Ammon's horn (tissue), 1 donor: ENCODE data around the gene NR4A1.

Experiments used
- DNase-seq: peaks from one replicate; pipeline ENCODE4 v3.0.0-alpha.2; 2016; ENCODE audit warnings: low spot score

The NR4A1 gene

DNA sequence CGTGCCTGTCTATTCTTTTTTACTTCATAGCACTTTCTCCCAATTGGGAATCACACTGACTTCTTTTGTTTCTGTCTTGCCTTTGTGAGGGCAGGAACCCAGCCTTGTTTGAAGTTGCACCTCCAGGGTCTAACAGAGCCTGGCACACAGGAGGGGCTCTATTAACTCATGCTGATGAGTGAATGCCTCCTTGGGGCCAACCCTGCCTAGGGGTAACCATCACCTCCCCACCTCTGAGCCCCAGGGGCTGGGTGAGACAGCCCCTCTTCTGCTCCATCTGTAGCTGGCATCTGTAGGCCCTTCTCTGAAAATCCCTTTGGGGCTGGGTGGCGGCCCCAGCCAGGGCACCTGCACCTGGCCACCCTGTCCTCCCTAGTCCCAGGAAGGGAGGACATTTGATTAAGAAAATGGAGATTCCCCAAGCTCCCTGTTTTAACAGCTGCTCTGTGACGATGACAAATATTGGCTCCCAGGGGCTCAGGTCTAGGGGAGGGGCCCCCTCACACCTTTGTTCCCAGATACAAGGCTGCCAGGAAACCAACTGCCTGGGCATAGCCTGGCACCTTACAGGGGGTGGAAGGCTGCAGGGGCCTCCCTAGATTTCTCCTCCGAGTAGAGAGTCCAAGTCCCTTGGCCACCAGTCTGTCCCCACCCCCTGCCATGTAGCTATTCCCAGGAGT lies 32.7 kb upstream of the NR4A1 start:
- DNase-seq: no peak

DNA sequence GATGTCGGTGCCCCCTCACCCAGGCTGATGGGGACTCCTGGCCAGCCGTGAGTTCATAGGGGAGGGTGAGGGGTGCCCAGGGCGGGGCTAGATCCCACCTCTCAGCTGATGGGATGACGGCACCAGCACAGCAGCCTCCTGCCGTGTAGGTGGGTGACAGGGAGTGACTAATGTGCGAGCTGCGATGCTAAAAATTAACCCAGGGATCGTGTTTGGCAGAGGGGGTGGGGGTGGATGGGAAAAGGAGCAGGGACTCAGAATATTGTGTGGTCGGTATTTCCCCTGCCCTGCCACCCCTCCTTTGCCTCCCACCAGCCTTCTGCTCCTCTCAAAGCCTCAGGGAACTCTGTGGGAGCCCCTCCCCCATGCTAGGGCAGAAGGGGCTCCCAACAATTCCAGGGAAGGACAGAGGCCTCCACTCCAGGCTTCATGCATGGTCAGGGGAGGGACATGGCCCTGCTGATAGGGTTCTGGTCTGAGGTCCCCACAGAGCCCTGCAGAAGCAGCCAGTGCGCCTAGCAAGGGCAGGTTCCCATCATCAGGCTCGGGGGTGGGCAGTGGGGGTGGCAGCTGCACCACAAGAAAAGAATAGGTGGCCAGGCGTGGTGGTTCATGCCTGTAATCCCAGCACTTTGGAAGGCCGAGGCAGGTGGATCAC lies 32.0 kb upstream of the NR4A1 start:
- peak; percentile 55 for DNase-seq

DNA sequence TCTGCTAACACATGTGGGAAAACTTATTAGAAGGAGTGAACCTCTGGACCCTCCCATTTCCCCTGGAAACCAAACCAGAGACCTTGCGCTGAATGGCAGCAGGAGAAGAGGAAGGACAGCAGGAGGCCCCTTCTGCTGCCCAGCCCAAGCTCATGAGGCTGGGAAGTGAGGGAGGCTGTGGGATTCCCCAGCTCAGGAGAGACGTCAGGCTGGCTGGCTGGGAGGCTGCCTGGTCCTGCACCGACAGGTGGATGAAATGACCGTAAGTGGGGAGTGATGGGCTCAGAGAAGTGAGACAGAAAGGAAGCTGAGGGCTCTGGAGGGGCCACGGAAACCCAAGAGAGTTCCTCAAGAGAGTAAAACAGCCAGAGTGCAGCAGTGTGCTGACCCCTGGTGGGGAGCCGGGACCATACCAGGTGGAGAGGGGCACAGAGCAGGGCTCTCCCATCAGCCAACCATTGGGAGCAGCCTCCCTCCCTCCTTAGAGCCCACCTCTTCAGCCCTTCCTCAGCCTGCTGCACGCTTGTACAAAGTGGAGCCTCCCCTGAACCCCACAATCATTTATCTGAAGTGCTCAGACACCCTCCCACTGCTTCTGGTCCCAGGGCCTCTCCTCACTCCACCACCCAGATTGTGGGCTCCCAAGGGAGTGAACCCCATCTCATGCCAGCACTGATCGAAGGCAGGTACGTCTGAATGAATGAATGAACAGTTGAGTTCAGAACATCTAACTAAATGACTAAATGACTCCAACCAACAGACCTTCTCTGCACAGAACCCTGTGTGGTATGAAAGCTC lies 30.5 kb upstream of the NR4A1 start:
- peak; percentile 67 for DNase-seq

DNA sequence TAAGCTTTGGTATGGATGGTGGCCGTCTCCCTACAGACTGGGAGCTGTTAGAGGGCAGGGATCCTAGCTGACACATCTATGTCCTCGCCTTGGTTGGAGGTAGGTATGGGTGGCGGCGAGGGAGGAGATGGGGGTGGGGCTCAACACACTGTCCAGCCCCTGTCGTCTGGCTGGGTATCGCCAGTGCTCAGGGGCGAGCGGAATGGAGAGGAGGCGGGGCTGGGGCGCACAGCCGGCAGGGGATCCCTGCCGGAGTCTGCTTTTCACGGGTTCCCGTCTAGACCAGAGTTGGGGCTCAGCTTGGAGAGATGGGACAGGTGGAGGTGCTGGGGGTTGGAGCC lies 28.4 kb upstream of the NR4A1 start:
- DNase-seq: no peak

DNA sequence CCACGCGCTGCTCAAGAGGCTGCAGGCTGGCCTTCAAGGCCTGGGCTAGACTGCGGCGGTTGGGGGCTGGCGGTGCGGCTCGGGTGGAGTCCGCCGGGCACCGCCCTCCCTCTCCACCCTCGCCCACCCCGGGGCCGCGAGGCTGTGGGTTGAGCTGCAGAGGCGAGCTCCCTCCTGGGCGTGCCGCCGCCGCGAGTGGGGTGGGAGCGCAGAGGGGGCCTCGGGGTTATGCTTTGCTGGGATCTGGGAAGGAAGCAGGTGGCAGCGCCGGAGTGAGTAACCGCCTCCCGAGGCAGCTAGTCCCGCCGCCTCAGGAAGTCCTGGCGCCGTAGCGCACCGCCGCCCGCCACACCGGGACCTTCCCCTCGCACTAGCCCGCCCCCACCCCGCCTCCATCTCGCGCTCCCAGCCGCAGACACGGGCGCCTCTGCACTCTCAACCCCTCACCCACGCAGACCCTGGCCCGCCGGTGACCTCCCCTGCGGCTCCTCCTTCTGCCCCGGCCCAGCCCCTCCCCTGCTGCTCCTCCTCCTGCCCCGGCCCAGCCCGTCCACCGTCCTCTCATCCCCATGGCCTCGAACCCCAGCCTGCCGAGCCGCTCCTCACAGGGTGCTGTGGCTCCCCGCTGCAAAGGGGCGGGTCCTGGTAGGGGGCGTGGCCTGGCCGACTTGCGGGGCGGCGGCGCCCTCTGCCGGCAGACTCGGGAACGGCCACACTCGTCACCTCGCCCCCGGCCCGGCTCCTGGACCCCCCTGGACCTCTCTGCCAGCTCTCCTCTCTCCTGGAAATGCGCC lies 27.9 kb upstream of the NR4A1 start:
- peak; percentile 87 for DNase-seq

DNA sequence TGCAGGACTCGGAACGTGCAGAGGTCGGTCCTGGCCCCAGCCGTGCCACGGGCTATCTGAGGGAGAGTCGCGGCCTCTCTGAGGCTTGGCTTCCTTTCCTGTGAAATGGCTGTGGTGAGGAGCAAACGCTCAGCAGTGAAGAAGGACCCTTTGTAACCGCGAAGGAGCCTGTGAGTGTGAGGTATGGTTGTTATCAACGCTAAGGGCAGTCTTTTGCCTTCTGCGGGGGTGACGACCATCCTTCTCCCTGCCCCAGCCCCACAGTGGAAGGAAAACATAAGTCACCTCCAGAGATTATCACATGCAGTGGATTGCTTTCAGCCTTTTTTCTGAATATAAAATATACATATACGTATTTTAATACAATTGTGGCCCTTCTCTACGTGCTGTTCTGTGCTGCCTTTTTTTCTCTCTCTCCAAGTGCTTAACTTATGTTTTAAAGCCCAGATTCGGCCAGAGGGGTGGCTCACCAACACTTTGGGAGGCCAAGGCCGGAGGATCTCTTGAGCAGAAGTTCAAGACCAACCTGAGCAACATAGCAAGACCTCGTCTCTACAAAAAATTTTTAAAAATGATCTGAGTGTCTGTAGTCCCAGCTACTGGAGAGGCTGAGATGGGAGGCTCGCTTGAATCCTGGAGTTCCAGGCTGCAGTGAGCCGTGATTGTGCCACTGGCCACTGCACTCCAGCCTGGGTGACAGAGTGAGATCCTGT lies 27.1 kb upstream of the NR4A1 start:
- DNase-seq: no peak

DNA sequence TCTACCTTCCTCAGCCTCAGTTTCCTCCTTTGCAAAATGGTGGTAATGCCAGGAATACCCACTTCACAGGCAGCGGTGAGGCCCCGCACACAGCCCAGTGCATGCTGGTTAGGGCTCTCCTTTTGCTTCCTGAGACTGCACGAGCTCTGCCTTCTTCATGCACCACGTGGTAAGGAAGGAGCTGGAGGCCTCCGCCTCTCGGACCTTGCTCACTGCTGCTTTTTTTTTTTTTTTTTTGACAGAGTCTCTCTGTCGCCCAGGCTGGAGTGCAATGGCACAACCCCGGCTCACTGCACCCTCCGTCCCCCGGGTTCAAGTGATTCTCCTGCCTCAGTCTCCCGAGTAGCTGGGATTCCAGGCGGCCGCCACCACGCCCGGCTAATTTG lies 26.4 kb upstream of the NR4A1 start:
- DNase-seq: no peak

DNA sequence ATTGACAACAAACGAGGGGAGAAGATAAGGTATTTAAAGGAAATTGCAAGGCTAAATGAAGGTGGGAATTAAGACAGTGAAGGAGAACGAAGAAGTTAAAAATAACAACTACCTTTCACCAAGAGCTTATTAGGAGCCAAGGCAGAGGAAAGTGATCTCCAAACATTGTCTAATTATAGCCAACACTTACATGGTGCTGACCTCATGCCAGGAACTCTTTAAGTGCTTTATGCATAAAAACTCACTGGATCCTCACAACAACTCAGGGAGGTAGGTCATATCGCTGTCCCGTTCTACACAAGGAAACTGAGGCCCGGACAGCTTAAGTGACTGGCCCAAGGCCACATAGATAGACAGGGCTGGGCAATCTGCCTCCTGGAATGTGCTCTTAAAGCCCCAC lies 25.0 kb upstream of the NR4A1 start:
- DNase-seq: no peak

DNA sequence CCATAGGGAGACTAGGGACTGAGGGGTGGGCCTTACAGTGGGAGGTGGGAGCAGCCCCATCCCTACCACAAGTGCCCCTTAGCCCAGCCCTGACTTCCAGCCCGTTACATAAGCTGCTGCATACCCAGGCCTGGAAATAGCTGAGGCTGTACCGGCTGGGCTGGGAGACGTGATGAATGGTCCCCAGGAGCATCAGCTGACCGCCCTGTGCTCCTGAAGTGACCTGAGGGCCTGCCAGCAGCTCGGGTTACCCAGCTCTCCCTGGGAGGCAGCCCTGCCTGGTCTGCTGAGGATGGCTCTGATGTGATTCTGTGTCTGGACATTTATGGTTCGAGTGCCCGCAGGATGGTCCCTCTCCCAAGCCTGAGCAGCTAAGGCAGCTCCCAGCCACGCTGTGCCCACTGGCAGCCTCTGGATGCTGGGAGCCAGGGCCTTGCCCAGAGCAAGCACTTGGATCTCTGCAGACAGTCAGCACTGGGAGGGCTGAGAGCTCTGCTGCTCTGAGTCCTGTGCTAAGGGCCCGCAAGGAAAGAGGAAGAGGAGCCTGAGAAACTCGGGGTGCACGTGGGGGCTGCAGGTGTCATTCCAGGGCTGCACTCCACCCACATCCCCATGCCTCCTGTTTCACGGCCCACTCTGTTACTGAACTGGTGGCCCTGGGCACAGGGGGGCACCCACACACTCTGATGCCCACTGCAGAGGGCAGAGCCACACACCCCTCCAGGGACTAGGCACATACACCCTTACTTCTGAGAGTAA lies 24.0 kb upstream of the NR4A1 start:
- DNase-seq: no peak

DNA sequence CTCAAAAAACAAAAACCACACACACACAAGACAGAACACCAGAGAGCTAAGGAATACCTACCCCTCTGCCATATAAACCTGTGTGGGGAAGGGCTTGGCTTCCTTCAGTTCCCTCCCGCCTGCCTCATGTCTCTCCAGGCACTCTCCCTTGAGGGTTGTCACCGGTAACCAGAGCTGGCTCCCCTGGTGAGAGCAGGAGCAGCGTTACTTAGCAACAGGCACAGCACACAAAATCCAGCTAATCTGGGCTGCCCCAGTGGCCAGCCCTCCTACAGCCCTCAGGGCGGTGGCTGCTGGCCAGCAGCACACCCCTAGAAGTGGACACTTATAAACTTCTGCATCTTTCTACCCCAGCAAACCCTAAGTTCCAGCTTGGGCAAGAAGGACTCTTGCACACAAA lies 21.6 kb upstream of the NR4A1 start:
- DNase-seq: peak; percentile 73

DNA sequence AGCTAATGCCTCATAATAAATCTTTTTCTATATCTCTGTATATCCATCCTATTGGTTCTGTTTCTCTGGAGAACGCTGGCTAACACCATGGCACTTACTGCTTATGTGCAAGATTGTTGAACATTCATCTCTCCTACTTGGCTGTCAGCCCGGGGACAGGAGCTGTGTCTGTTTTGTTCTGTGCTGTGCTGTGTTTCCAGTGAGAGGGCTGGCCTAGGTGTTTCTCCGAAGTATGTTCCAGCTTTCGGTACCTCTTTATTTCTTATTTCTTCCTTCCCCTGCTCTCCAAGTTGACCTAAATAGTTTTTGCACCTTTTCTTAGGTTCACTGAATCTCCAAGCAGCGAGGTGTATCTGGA lies 18.8 kb upstream of the NR4A1 start:
- DNase-seq: peak; percentile 79

DNA sequence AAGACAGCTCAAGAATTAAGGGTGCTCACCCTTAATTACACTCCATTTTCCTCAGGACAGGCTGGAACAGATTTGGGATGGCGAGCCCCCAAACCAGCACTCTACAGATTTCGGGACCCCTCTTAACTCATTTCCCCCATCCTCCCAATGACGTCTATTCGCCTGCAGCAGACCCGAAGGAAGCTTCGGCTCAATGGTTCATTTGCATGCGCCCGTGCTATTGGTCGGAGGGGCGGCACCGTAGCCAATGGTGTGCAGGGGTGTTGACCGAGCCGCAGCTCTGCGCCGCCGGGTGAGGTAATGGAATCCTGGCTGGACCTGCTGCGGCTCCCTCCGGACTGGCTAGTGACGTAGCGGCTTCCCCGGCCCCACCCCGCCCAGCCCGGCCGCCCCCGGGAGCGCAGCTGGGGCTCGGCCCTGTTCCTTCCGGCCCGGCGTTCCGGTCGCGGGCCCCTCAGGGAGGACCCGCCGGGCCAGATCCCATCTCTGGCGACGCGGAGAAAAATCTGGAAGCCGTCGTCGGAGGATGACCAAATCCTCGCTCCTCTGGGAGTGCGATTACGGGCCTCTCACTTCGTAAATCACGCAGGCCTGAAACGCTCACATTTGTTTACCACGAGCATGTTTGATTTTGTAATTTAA lies 18.3 kb upstream of the NR4A1 start:
- peak; percentile 99 for DNase-seq

DNA sequence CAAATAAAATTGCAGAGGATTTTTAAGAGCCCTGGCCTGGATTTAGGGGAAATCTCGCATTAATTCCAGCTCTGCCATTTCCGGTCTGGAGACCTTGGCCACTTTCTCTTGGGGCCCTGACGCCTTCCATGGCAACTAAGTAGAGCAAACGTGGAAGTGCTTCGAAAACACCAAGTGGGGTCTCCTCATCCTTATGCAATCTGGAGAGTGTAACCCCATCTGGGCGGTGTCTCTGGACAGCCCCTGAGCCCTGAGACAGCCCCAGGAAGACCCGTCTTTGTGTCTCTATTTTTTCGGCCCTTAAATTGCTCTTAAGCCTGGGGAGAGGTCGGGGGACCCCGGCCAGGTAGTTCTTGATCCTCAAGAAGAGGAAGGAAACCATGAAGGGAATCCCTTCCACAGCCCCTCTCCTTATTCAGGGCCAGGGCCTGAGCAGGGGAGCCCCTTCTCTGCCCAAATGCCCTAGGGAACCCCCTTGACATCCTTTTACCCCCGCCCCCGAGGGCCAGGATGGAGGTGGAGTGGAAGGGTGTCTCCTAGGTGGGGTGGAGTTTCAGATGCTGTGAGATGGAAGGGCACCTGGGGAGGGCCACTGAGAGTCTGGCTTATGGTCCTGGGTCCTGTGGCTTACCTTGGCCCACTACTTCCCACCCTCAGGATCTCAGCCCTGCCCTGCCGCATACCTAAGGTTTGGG lies 17.6 kb upstream of the NR4A1 start:
- DNase-seq: no peak

DNA sequence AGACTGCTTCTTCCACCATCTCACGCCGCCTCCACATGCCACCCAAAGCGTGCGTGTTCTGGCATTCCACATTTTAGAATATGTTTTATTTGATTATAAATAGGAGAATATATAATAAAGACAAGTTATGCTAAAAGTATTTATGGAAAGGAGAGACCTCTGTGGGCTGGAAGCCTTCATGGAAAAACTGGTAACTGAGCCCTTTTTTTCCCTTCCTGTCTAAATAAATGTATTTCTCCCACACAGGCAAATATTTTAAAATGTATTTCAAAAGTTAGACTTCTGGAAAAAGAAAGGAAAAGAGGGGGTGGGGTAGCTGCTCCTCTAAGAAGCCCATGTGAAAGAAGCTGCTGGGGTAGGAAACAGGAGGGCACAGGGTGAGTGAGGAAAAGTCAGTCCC lies 16.1 kb upstream of the NR4A1 start:
- DNase-seq: no peak

DNA sequence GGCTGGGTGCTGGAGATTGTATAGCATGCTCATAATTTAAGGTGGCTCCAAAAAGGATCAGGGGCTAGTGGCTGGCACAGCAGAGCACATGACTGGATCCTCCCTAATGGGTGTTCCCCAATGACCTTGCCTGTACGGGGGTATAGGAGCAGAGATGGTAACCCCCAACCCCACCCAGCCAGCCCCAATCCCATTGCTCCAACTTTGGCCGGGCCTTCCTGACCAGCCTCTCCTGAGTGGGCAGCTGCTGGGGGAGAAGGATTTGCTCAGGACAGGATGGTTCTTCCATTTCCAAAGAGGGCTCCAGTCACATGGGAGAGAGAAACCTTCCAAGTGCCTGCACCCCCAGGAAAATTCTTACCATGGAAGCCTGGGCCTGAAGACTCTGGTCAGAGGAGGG lies 15.3 kb upstream of the NR4A1 start:
- no peak for DNase-seq

DNA sequence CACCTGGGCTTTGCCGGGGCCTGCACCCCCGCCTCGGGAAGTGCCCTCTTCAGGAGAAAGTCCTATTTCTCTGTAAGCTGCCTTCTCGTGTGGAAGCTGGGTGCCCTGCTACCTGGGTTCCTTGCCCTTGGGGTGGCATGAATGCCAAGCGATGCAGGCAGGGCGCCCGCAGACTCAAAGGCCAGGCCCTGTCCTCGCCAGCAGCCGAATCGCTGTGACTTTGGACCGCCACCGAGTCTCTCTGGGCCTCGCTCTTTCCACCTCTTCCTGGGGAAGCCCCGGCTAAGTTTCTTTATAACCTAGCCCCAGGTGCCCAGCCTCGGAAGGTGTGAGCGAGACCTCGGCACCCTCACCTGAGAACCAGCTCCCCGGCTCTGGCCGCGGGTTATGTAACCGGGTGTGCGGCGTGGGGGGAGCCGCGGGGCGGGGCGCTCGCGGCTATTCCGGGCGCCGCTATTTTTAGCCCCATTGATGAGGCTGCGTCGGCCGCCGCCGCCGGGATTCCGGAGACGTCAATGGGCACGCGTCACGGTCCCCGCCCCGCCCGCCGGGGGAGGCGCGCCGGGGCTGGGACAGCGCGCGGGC lies 14.6 kb upstream of the NR4A1 start:
- peak; percentile 79 for DNase-seq

DNA sequence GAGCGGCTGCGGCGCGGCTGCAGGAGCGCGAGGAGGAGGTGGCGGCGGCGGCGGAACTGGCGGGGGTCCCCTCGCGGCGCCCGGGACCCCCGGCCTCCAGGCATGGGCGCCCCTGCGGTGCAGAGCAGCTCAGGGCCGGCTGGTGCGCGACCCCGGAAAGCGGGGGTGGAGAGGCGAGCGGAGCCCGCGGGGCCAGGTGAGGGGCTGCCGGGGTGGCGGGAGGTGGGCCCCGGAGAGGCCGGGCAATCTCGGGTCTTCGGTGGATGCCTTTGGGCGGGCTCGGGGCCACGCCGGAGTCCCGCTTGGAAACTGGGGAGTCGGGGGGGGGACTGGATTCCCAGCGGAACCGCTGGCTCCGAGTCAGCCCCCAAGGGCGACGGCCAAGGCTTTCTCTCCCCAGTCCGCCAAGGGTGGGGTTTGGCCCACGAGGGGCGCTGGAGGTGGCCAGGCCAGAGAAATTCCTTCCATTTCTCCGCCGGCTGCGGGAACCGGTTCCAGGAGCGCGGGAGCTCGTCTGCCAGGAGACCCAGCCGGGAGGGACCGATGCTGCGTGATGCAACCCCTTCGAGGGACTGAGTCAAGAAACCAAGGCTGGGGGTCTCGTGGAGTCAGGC lies 13.9 kb upstream of the NR4A1 start:
- DNase-seq: no peak

DNA sequence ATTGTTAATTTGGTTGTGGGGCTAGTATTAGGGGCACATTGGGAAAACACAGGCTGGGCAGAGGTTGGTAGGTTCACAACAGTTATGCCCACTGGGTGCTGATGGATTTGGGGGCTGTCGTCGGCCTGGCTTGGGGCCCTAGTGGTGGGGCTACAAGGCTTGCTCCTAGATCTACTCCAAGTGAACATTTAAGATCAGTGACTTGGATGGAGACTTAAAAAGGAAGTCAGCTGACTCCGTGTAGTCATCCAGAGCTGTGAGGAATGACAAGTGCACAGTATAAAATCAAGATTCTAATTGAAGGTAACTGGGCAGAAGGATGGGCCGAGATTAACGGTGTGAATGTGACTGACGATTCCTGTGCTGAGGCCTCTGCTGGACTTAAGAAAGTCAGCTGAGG lies 12.8 kb upstream of the NR4A1 start:
- no peak for DNase-seq

DNA sequence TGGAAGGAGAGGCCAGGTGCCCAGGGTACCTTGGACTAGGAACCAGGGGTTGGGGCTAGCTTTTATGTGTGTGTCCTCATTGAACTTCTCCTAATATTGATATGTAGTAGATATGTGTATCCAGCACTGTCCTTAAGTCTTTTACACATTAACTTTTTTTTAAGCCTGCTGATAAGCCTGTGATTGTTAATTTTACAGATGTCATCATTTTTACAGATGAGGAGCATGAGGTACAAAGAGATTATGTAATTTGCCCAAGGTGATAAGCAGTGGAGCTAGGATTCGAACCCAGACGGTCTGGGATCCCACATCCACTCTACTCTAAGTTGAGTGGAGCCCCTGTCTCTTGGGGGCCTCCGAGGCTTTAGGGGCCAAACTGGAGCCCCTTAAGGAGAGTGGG lies 10.2 kb upstream of the NR4A1 start:
- DNase-seq: no peak
